HepG2 (cell line): Measurements from ENCODE around the gene GJD3. TPM values are rescaled to one million over a fixed set of nuclear protein-coding genes. Genes with fewer than 3 reads are reported as not detected.

ENCODE experiments used
- ATAC-seq: fragments of 200-7000 bp; cut with Tn5 transposase; 3 replicates; pipeline ENCODE4 v1.9.1; 2020; ENCODE audit warnings: mild to moderate bottlenecking, moderate library complexity
- BruUV-seq: library from RNA; stranded (reverse); fragments of 400-500 nt; replicated peaks from 2 replicates; lab custom pipeline; 2021; lab: Mats Ljungman, UMichigan
- CTCF ChIA-PET: fragments of 300-600 bp; formaldehyde crosslinking; extraction: SDS; loops from one replicate; lab custom pipeline; 2021; ENCODE audit warnings: low total read pairs, inconsistent platforms, low intra/inter-chr PET ratio; lab: Yijun Ruan, JAX
- POLR2A ChIA-PET: fragments of 350-600 bp; sonication (Branson Sonifier 250); formaldehyde crosslinking; loops from one replicate; lab custom pipeline; 2020; ENCODE audit warnings: antibody characterized with exemption, inconsistent platforms; lab: Yijun Ruan, JAX
- DNase-seq: peaks from one replicate; pipeline ENCODE4 v3.0.0-alpha.2; 2015; ENCODE audit warnings: low spot score
- FAIRE-seq: peaks from 3 replicates; lab custom pipeline; 2011; peaks lifted over from hg19 to GRCh38; lab: Jason Lieb, UNC
- H2AFZ ChIP-seq: one replicate; pipeline ENCODE4 v1.6.1; 2011; ENCODE audit warnings: low read length, inconsistent platforms
- H3K27ac ChIP-seq: fragments of 300-600 bp; 3 replicates; pipeline ENCODE4 v1.8.0; 2011; ENCODE audit warnings: mixed run types, mild to moderate bottlenecking, mixed read lengths, low read length, inconsistent platforms; ENCODE audit not compliant: insufficient read depth; ENCODE audit errors: extremely low read length
- H3K27me3 ChIP-seq, 2 experiments: fragments of 200-600 bp in 1 of 2; 2 replicates in 1 of 2; 3 replicates in 1 of 2; pipeline versions ENCODE4 v1.6.0 to v1.8.0; 2011; ENCODE audit warnings: low read length in 2 of 2, mild to moderate bottlenecking in 2 of 2, moderate library complexity in 2 of 2, inconsistent platforms in 1 of 2; ENCODE audit not compliant: insufficient read depth in 2 of 2, control insufficient read depth in 1 of 2
- H3K36me3 ChIP-seq, 2 experiments: fragments of 200-600 bp in 1 of 2; replicated peaks in 1 of 2; 2 replicates in 1 of 2; 3 replicates in 1 of 2; pipeline versions ENCODE4 v1.5.1 to v1.8.0; 2011; ENCODE audit warnings: low read length in 2 of 2, inconsistent platforms in 1 of 2; ENCODE audit not compliant: insufficient read depth in 2 of 2, control insufficient read depth in 1 of 2
- H3K4me1 ChIP-seq: 2 replicates; pipeline ENCODE4 v1.5.1; 2012; ENCODE audit warnings: low read length, inconsistent platforms; ENCODE audit not compliant: insufficient read depth
- H3K4me2 ChIP-seq: 2 replicates; pipeline ENCODE4 v1.6.0; 2011; ENCODE audit warnings: low read depth, low read length, inconsistent platforms
- H3K4me3 ChIP-seq, 3 experiments: fragments of 200-600 bp in 1 of 3; sonication (generic), shearing (Covaris generic) in 1 of 3; replicated peaks in 1 of 3; 2 replicates each; pipeline ENCODE4 v1.5.1; 2011 to 2016; ENCODE audit warnings: low read length in 3 of 3, inconsistent platforms in 2 of 3, low read depth in 2 of 3, mild to moderate bottlenecking in 2 of 3, control low read depth in 1 of 3, mixed read lengths in 1 of 3; ENCODE audit not compliant: insufficient read depth in 1 of 3
- H3K79me2 ChIP-seq: one replicate; pipeline ENCODE4 v1.6.1; 2011; ENCODE audit warnings: low read length, inconsistent platforms; ENCODE audit not compliant: insufficient read depth
- H3K9ac ChIP-seq: 2 replicates; pipeline ENCODE4 v1.6.0; 2011; ENCODE audit warnings: mild to moderate bottlenecking, low read depth, low read length, inconsistent platforms; ENCODE audit not compliant: insufficient read depth
- H3K9me3 ChIP-seq: 2 replicates; pipeline ENCODE4 v1.5.1; 2012; ENCODE audit warnings: mild to moderate bottlenecking, low read length
- H4K20me1 ChIP-seq: 2 replicates; pipeline ENCODE4 v1.6.0; 2011; ENCODE audit warnings: inconsistent platforms, mild to moderate bottlenecking, low read length, moderate library complexity; ENCODE audit not compliant: insufficient read depth
- CCDC6 ChIP-seq: sonication (generic); formaldehyde crosslinking; IDR thresholded peaks from 2 replicates; pipeline ENCODE4 v1.8.1; 2022; ENCODE audit warnings: mild to moderate bottlenecking, missing genetic modification reagents, moderate library complexity
- HOXD1 ChIP-seq: sonication (generic); formaldehyde crosslinking; IDR thresholded peaks from 2 replicates; pipeline ENCODE4 v1.5.0; 2020; ENCODE audit warnings: missing genetic modification reagents
- KAT8 ChIP-seq: IDR thresholded peaks from 2 replicates; pipeline ENCODE4 v1.6.1; 2016; ENCODE audit warnings: missing genetic modification reagents, missing compliant biosample characterization
- MLLT10 ChIP-seq: sonication (generic); formaldehyde crosslinking; IDR thresholded peaks from 2 replicates; pipeline ENCODE4 v1.4.0; 2020; ENCODE audit warnings: missing genetic modification reagents
- MXD3 ChIP-seq: IDR thresholded peaks from 2 replicates; pipeline ENCODE4 v1.6.1; 2016; ENCODE audit warnings: mild to moderate bottlenecking, missing biosample characterization, missing genetic modification reagents
- NFAT5 ChIP-seq: sonication (generic); formaldehyde crosslinking; IDR thresholded peaks from 2 replicates; pipeline ENCODE4 v1.4.0; 2020; ENCODE audit warnings: missing genetic modification reagents
- NR1H2 ChIP-seq: sonication (generic); formaldehyde crosslinking; IDR thresholded peaks from 2 replicates; pipeline ENCODE4 v1.8.1; 2022; ENCODE audit warnings: low read depth, missing genetic modification reagents, borderline replicate concordance
- RFX5 ChIP-seq: IDR thresholded peaks from 2 replicates; pipeline ENCODE4 v1.6.1; 2011; ENCODE audit warnings: low read depth, low read length, improper control_type of control experiment
- TAF15 ChIP-seq: fragments of 200-400 bp; formaldehyde crosslinking; IDR thresholded peaks from one replicate; pipeline ENCODE4 v1.6.1; 2018; ENCODE audit warnings: mild to moderate bottlenecking, low read depth, low read length; ENCODE audit not compliant: poor library complexity, severe bottlenecking
- ZBTB43 ChIP-seq: sonication (generic); formaldehyde crosslinking; conservative IDR thresholded peaks from 2 replicates; pipeline ENCODE4 v1.4.0; 2020; ENCODE audit warnings: missing genetic modification reagents
- ZFP91 ChIP-seq: sonication (generic); formaldehyde crosslinking; IDR thresholded peaks from 2 replicates; pipeline ENCODE4 v1.9.0; 2022; ENCODE audit warnings: missing genetic modification reagents, mild to moderate bottlenecking, borderline replicate concordance
- ZNF335 ChIP-seq: sonication (generic); formaldehyde crosslinking; IDR thresholded peaks from 2 replicates; pipeline ENCODE4 v1.4.0; 2020; ENCODE audit warnings: missing genetic modification reagents
- ZNF615 ChIP-seq: sonication (generic); formaldehyde crosslinking; IDR thresholded peaks from 2 replicates; pipeline ENCODE4 v1.5.0; 2020; ENCODE audit warnings: mild to moderate bottlenecking, missing genetic modification reagents, borderline replicate concordance
- ZNF75D ChIP-seq: sonication (generic); formaldehyde crosslinking; IDR thresholded peaks from 2 replicates; pipeline ENCODE4 v1.8.1; 2023; ENCODE audit warnings: missing genetic modification reagents, mild to moderate bottlenecking, borderline replicate concordance
- WGBS: methylation state at CpG from one replicate; pipeline ENCODE4 v1.1.6; 2017; ENCODE audit warnings: low lambda C conversion rate; 5-methylcytosine and 5-hydroxymethylcytosine counted together
- in situ Hi-C: cut with HindIII; loops from 2 replicates; pipeline ENCODE4 v1.10.0; 2017; ENCODE audit warnings: low pct_unique_long_range_greater_than_20kb; ENCODE audit not compliant: extremely low pct_ligation_motif_present
- intact Hi-C: fragments of 100-400 bp; cut with micrococcal nuclease; formaldehyde crosslinking; loops from one replicate; pipeline ENCODE4 v1.10.0; 2022; ENCODE audit not compliant: unreplicated experiment
- polyA plus RNA-seq, 8 experiments: library from polyadenylated mRNA; depleted of rRNA in 3 of 8; stranded (reverse) in 7 of 8; unstranded in 1 of 8; fragments of >200 nt; fragmentation: Illumina TruSeq in 4 of 8; extraction: Trizol in 4 of 8; gene quantifications; 2 replicates each; pipeline versions ENCODE4 v1.2.1 to v1.2.3, GENCODE V29; 2011 to 2016; ENCODE audit warnings: low read depth in 4 of 8, missing spikeins in 1 of 8, mixed read lengths in 1 of 8; ENCODE audit not compliant: insufficient read depth in 1 of 8
- total RNA-seq, 5 experiments: library from RNA; depleted of rRNA; stranded (reverse); fragments of >200 nt; fragmentation: Illumina TruSeq; extraction: Trizol; gene quantifications; 2 replicates each; pipeline ENCODE4 v1.2.3, GENCODE V29; 2016; ENCODE audit warnings: low read depth in 1 of 5

Gene GJD3
- total and polyA plus RNA-seq, 2 of the 13 experiments (the other 11 are each of a cell fraction or from before 2014, with no cell fraction given), result not detected

- no TSS peak for BruUV-seq
- Histone ChIP-seq H3K27ac (peak overlapping the region; percentile 45), H3K4me3 (peak overlapping the region; percentile 86 to 95 (median 86)), H4K20me1 (no peaks in the 10 kb centered on the region), H3K36me3 (no peaks in the 10 kb centered on the region), H3K79me2 (peaks cover 25% of the 10 kb centered on the region), H3K27me3 (no peaks in the 10 kb centered on the region; a peak in 1 of 5 replicates), H3K4me1 (peaks cover 89% of the 10 kb centered on the region), H3K9me3 (no peaks in the 10 kb centered on the region), H2AFZ (peak overlapping the region; percentile 30), H3K9ac (peak overlapping the region; percentile 72), H3K4me2 (peak overlapping the region; percentile 100)
- DNase-seq, result peak; percentile 80
- in situ Hi-C loops (loop anchor here (5.0 kb wide), 2 partner anchors 36 to 101 kb away; partner anchors contain the start of gene TOP2A), intact Hi-C loops (loop anchor here (2.0 kb wide), 3 partner anchors 14 to 100 kb away; partner anchors contain the start of gene TOP2A)
- peak; percentile 53 for FAIRE-seq
- ATAC-seq, result peak; percentile 63
- CTCF ChIA-PET, result interaction anchor here (1.1 kb wide), 1 partner anchor 13 kb away, joined by 3 read pairs; no protein-coding TSS in a partner anchor
- POLR2A ChIA-PET, result interaction anchor here (0.6 to 3.8 kb wide), 22 partner anchors 8 to 1372 kb away, joined by 3 to 45 read pairs (median 4); partner anchors contain the start of genes NR1D1, PSMD3, RARA and TOP2A
- WGBS, result 0% methylated on average over 24 of the region's 38 CpGs
- TF ChIP-seq RFX5 (no peak), MXD3 (CRISPR knock-in tag) (peak; percentile 76; the same call in 1 of the 2 replicates), NFAT5 (CRISPR knock-in tag) (no peak; the same call in 1 of the 2 replicates), ZNF75D (CRISPR knock-in tag) (0 out of 2 replicates have a peak, but pooled peaks have one; percentile 49), ZNF335 (no peak), ZNF615 (no peak), TAF15 (peak; percentile 53), CCDC6 (CRISPR knock-in tag) (peak; percentile 86), KAT8 (CRISPR knock-in tag) (peak; percentile 48), MLLT10 (CRISPR knock-in tag) (no peak), HOXD1 (CRISPR knock-in tag) (peak; percentile 85), ZFP91 (CRISPR knock-in tag) (peak; percentile 95), NR1H2 (CRISPR knock-in tag) (no peak), ZBTB43 (CRISPR knock-in tag) (peak; percentile 61)
These were observed 47.8 kb downstream of the GJD3 start for GRCh38 chr17:40316571-40317344.
